Colonic mucosa (tissue), 4 donors: ENCODE data around the gene TMEM175. TPM values are rescaled to one million over a fixed set of nuclear protein-coding genes. Genes with fewer than 3 reads are reported as not detected.

ENCODE experiments used
- DNase-seq: peaks from one replicate; pipeline ENCODE4 v3.0.0-alpha.2; 2020
- H3K27ac ChIP-seq: fragments of 200-600 bp; one replicate; pipeline ENCODE4 v1.8.0; 2021
- H3K27me3 ChIP-seq: fragments of 200-600 bp; one replicate; pipeline ENCODE4 v1.8.0; 2021
- H3K36me3 ChIP-seq: fragments of 200-600 bp; one replicate; pipeline ENCODE4 v1.8.0; 2021
- H3K4me1 ChIP-seq: fragments of 200-600 bp; one replicate; pipeline ENCODE4 v1.8.0; 2021; ENCODE audit warnings: mild to moderate bottlenecking
- H3K4me3 ChIP-seq: fragments of 200-600 bp; one replicate; pipeline ENCODE4 v1.8.0; 2021
- H3K9ac ChIP-seq, 2 donors: one replicate each; pipeline ENCODE4 v1.7.0; 2013; ENCODE audit warnings: control low read depth in 2 of 2, low read depth in 2 of 2, low read length in 2 of 2
- H3K9me3 ChIP-seq: fragments of 200-600 bp; one replicate; pipeline ENCODE4 v1.8.0; 2021
- intact Hi-C: fragments of 100-400 bp; cut with DNase I; formaldehyde crosslinking; loops from one replicate; pipeline ENCODE4 v1.14.1; 2022
- total RNA-seq, 2 donors: library from RNA; stranded (reverse); fragmentation: NEBNext Ultra II Directional in 1 of 2; extraction: Animal tissue kit (Norgen Biotek cat#: 25700) in 1 of 2; gene quantifications; one replicate each; pipeline ENCODE4 v1.2.1, GENCODE V29; 2021
- TF ChIP-seq, protein P1 (sequence below): fragments of 200-600 bp; IDR thresholded peaks from one replicate; pipeline ENCODE4 v1.8.0; 2022; ENCODE audit warnings: antibody characterized with exemption, mild to moderate bottlenecking
- donor health status: healthy.
- donor health status: DM: no; HTN: no; CAD: no.
- donor health status: DM: no; HTN: no; CAD: no.

The TMEM175 gene
- total RNA-seq, 2 donors from 2014 or later, result 17.7 to 30.2 TPM

DNA sequence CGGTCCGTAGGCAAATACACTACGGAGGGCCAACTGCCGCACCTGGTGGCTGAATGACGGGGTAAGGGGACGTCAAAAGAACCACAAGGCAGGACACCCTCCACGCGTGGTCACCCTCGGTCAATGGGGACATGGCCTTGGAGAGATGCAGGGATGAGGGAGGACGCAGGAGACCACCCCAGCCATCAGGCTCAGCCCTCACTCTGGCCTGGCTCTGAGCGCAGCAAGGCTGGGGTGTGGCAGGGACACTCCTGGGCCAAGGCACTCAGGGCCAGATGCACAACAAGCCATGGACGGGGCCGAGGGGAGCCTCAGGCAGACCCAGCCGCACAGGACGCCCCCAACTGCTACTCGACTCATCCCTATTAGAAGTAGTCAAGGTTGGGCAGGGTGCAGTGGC lies 36.7 kb upstream of the TMEM175 start:
- no peak overlapping the region for H3K4me3 ChIP-seq
- H3K4me1 ChIP-seq, result no peaks in the 10 kb centered on the region
- TF ChIP-seq, protein P1, sequence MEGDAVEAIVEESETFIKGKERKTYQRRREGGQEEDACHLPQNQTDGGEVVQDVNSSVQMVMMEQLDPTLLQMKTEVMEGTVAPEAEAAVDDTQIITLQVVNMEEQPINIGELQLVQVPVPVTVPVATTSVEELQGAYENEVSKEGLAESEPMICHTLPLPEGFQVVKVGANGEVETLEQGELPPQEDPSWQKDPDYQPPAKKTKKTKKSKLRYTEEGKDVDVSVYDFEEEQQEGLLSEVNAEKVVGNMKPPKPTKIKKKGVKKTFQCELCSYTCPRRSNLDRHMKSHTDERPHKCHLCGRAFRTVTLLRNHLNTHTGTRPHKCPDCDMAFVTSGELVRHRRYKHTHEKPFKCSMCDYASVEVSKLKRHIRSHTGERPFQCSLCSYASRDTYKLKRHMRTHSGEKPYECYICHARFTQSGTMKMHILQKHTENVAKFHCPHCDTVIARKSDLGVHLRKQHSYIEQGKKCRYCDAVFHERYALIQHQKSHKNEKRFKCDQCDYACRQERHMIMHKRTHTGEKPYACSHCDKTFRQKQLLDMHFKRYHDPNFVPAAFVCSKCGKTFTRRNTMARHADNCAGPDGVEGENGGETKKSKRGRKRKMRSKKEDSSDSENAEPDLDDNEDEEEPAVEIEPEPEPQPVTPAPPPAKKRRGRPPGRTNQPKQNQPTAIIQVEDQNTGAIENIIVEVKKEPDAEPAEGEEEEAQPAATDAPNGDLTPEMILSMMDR, result no peak
- no peaks in the 10 kb centered on the region for H3K36me3 ChIP-seq
- no peak overlapping the region for H3K9ac ChIP-seq
- no peaks in the 10 kb centered on the region for H3K27me3 ChIP-seq
- H3K9me3 ChIP-seq, result no peaks in the 10 kb centered on the region
- DNase-seq, result no peak
- no peak overlapping the region for H3K27ac ChIP-seq
- intact Hi-C loops, result no loop called here

DNA sequence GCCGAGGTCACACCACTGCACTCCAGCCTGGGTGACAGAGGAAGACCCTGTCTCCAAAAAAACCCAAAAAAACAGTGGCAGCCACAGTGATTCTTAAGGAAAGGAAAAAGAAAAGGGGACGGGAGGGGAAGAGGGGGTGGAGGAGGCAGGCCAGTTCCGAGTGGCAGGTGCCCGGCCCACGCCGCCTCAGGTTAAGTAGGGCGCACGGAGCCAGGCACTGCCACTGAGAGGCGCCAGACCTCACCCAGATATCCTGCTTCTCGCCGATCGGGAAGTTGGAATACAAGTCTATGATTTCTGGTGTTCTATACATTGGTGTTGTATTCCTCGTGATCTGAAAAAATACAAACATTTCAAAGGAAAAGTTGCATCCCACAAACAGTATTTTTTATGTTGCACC lies 36.0 kb upstream of the TMEM175 start:
- TF ChIP-seq, protein P1, result no peak
- Histone ChIP-seq H3K4me1 (no peaks in the 10 kb centered on the region), H3K9me3 (no peaks in the 10 kb centered on the region), H3K27me3 (no peaks in the 10 kb centered on the region), H3K27ac (no peak overlapping the region), H3K9ac (no peak overlapping the region), H3K4me3 (no peak overlapping the region), H3K36me3 (no peaks in the 10 kb centered on the region)
- intact Hi-C loops, result no loop called here
- no peak for DNase-seq

DNA sequence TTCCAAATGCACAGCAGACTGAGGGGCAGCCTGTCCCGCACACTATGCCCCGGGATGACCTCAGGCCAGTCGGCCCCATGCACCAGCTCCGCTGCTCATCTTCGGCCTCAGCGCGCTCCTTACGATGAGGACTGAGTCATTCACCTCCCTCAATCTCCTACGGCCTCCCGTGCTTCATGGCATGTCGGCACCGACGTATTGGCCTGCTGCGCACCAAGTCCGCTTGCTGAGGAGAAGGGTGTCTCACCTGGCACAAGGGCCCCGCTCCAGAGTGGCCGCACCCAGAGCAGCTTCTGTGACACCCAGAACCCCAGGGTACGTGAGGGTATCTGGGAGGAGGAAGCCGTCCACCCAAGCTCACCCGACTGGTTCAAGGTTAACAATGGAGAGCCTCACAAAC lies 35.6 kb upstream of the TMEM175 start:
- Histone ChIP-seq H3K4me3 (no peak overlapping the region), H3K36me3 (no peaks in the 10 kb centered on the region), H3K27ac (no peak overlapping the region), H3K27me3 (no peaks in the 10 kb centered on the region), H3K9me3 (no peaks in the 10 kb centered on the region), H3K4me1 (no peaks in the 10 kb centered on the region), H3K9ac (no peak overlapping the region)
- DNase-seq, result no peak
- intact Hi-C loops, result no loop called here
- TF ChIP-seq, protein P1, result no peak

DNA sequence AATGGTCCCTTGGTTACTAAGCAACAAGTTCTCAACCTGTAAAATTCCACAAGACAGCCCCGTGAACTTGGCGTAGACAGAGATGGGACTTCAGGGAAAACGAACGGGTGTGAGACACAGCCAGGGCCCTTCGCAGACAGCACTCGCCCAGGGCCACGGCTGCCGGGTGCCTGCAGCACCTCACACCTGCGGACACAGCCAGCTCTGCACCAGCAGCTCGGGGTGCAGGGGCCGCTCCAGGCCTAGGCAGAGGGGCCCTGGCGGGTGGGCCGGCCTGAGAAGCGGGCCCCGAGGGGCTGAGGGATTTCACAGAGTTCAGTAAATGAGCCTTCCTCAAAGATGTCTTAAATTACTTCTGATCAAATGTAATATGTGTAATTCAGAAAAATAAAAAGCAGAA lies 34.1 kb upstream of the TMEM175 start:
- H3K9me3 ChIP-seq, result no peaks in the 10 kb centered on the region
- no peak for DNase-seq
- no peaks in the 10 kb centered on the region for H3K4me1 ChIP-seq
- H3K27ac ChIP-seq, result no peak overlapping the region
- TF ChIP-seq, protein P1, result no peak
- no peak overlapping the region for H3K4me3 ChIP-seq
- intact Hi-C loops, result no loop called here
- H3K9ac ChIP-seq, result no peak overlapping the region
- no peaks in the 10 kb centered on the region for H3K27me3 ChIP-seq
- no peaks in the 10 kb centered on the region for H3K36me3 ChIP-seq

DNA sequence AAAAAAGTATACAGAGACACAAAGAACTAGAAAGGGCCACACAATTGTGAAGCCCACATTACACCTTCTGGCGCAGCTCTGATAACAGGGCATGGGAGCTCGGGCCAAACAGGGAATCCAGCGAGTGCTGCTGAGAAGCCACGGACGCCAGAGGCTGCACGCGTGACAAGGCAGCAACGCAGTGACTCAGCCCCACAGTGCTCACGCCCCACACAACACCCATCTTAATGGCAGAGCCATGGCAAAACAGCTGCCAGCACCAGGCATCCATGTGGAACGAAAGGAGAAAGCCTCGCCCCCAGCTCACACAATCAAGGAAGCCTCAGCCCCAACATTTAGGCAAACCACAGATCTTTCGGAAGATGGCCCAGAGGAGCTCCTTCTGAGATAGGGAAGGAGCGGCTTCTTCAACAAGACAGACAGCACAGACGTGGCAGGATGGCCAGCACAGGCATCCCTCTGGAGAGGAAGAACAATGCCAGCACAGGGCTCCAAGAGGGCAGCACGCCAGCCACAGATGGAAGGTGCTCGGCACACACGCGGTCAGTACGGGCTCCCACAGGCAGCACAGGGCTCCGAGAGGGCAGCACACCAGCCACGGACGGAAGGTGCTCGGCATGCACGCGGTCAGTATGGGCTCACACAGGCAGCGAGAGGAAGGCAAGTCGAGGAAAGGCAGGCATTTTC lies 33.2 kb upstream of the TMEM175 start:
- no peaks in the 10 kb centered on the region for H3K27me3 ChIP-seq
- no peaks in the 10 kb centered on the region for H3K4me1 ChIP-seq
- H3K27ac ChIP-seq, result no peak overlapping the region
- DNase-seq, result no peak
- H3K36me3 ChIP-seq, result no peaks in the 10 kb centered on the region
- TF ChIP-seq, protein P1, result no peak
- H3K9ac ChIP-seq, result no peak overlapping the region
- no peaks in the 10 kb centered on the region for H3K9me3 ChIP-seq
- intact Hi-C loops, result no loop called here
- no peak overlapping the region for H3K4me3 ChIP-seq
